H1 (cell line): Measurements from ENCODE around the gene ZNF385B. TPM values are rescaled to one million over a fixed set of nuclear protein-coding genes. Genes with fewer than 3 reads are reported as not detected.

ENCODE experiments used
- CTCF ChIA-PET: fragments of 300-600 bp; sonication (Branson Sonifier 250); formaldehyde crosslinking; loops from one replicate; lab custom pipeline; 2021; ENCODE audit not compliant: partially characterized antibody; lab: Charles Lee
- POLR2A ChIA-PET: fragments of 300-600 bp; sonication (Branson Sonifier 250); formaldehyde crosslinking; loops from one replicate; lab custom pipeline; 2021; ENCODE audit warnings: inconsistent platforms; ENCODE audit not compliant: partially characterized antibody; lab: Charles Lee
- DNase-seq, 2 experiments: peaks; one replicate each; pipeline versions ENCODE4 v3.0.0 to v3.0.0-alpha.2; 2010 to 2022; ENCODE audit warnings: low spot score in 2 of 2, low read depth in 1 of 2, mixed read lengths in 1 of 2
- FAIRE-seq: peaks from 2 replicates; lab custom pipeline; 2011; peaks lifted over from hg19 to GRCh38; lab: Jason Lieb, UNC
- H2AFZ ChIP-seq: 2 replicates; pipeline ENCODE4 v1.8.1; 2012; ENCODE audit warnings: low read length, inconsistent platforms
- H2AK5ac ChIP-seq: 2 replicates; pipeline ENCODE4 v1.6.1; 2013; ENCODE audit warnings: low read depth, low read length
- H2BK120ac ChIP-seq: replicated peaks from 2 replicates; pipeline ENCODE3; 2013; ENCODE audit warnings: low read depth, low read length, inconsistent platforms
- H2BK12ac ChIP-seq: 2 replicates; pipeline ENCODE4 v1.6.1; 2013; ENCODE audit warnings: low read depth, low read length
- H2BK15ac ChIP-seq: 2 replicates; pipeline ENCODE4 v1.6.1; 2013; ENCODE audit warnings: low read length
- H2BK20ac ChIP-seq: 2 replicates; pipeline ENCODE4 v1.6.1; 2013; ENCODE audit warnings: low read length
- H2BK5ac ChIP-seq: 2 replicates; pipeline ENCODE4 v1.6.1; 2013; ENCODE audit warnings: low read depth, low read length
- H3K14ac ChIP-seq: 2 replicates; pipeline ENCODE4 v1.6.1; 2013; ENCODE audit warnings: inconsistent platforms; ENCODE audit not compliant: insufficient read length
- H3K18ac ChIP-seq: 2 replicates; pipeline ENCODE4 v1.6.1; 2013; ENCODE audit warnings: low read length; ENCODE audit errors: extremely low read depth
- H3K23ac ChIP-seq: 2 replicates; pipeline ENCODE4 v1.6.1; 2013; ENCODE audit warnings: inconsistent platforms; ENCODE audit not compliant: insufficient read length
- H3K23me2 ChIP-seq: 2 replicates; pipeline ENCODE4 v1.6.1; 2013; ENCODE audit warnings: low read depth, low read length
- H3K27ac ChIP-seq: 2 replicates; pipeline ENCODE4 v1.6.1; 2011; ENCODE audit warnings: low read depth, low read length, inconsistent platforms
- H3K27me3 ChIP-seq, 4 experiments: replicated peaks in 1 of 4; 1 replicate in 1 of 4; 2 replicates in 3 of 4; pipeline versions ENCODE4 v1.6.1 to v1.8.1; 2011 to 2013; ENCODE audit warnings: low read length in 3 of 4, mild to moderate bottlenecking in 3 of 4, inconsistent platforms in 2 of 4, mixed read lengths in 2 of 4, moderate library complexity in 1 of 4; ENCODE audit not compliant: control insufficient read depth in 3 of 4, insufficient read depth in 3 of 4; ENCODE audit errors: extremely low read depth in 1 of 4
- H3K36me3 ChIP-seq, 4 experiments: 2 replicates each; pipeline versions ENCODE4 v1.6.1 to v1.8.1; 2011 to 2013; ENCODE audit warnings: mild to moderate bottlenecking in 4 of 4, low read length in 3 of 4, moderate library complexity in 2 of 4, control low read depth in 1 of 4, inconsistent platforms in 1 of 4; ENCODE audit not compliant: insufficient read depth in 4 of 4, control insufficient read depth in 2 of 4
- H3K4ac ChIP-seq: replicated peaks from 2 replicates; pipeline ENCODE3; 2013; ENCODE audit warnings: low read length, low read depth, mixed read lengths, inconsistent platforms; ENCODE audit not compliant: insufficient read length
- H3K4me1 ChIP-seq, 4 experiments: replicated peaks in 1 of 4; 1 replicate in 1 of 4; 2 replicates in 3 of 4; pipeline versions ENCODE4 v1.6.1 to v1.8.1; 2011 to 2013; ENCODE audit warnings: low read length in 3 of 4, inconsistent platforms in 2 of 4, mixed read lengths in 1 of 4; ENCODE audit not compliant: insufficient read depth in 4 of 4, control insufficient read depth in 3 of 4
- H3K4me2 ChIP-seq, 2 experiments: 2 replicates each; pipeline versions ENCODE4 v1.6.1 to v1.8.1; 2011 to 2013; ENCODE audit warnings: low read depth in 2 of 2, low read length in 2 of 2, control low read depth in 1 of 2, inconsistent platforms in 1 of 2, mild to moderate bottlenecking in 1 of 2; ENCODE audit not compliant: insufficient read depth in 1 of 2
- H3K4me3 ChIP-seq, 4 experiments: fragments of 200-600, 300-600 bp in 1 of 4; sonication (generic), shearing (Covaris generic), sonication (Bioruptor Twin) in 1 of 4; 2 replicates each; pipeline versions ENCODE4 v1.5.1 to v1.8.1; 2011 to 2016; ENCODE audit warnings: low read length in 4 of 4, low read depth in 3 of 4, control low read depth in 2 of 4, inconsistent platforms in 2 of 4, mild to moderate bottlenecking in 2 of 4, mixed read lengths in 1 of 4, moderate library complexity in 1 of 4; ENCODE audit not compliant: insufficient read depth in 2 of 4; ENCODE audit errors: extremely low read depth in 1 of 4
- H3K56ac ChIP-seq: replicated peaks from 2 replicates; pipeline ENCODE3; 2013; ENCODE audit warnings: low read depth, mild to moderate bottlenecking, mixed read lengths, low read length, inconsistent platforms; ENCODE audit not compliant: insufficient read length
- H3K79me1 ChIP-seq: 2 replicates; pipeline ENCODE4 v1.6.1; 2013; ENCODE audit warnings: low read depth, low read length, control low read depth
- H3K79me2 ChIP-seq, 2 experiments: 2 replicates each; pipeline versions ENCODE4 v1.6.1 to v1.8.1; 2012 to 2013; ENCODE audit warnings: low read length in 2 of 2, mild to moderate bottlenecking in 2 of 2, inconsistent platforms in 1 of 2; ENCODE audit not compliant: insufficient read depth in 2 of 2, control insufficient read depth in 1 of 2
- H3K9ac ChIP-seq, 4 experiments: replicated peaks in 1 of 4; 1 replicate in 1 of 4; 2 replicates in 3 of 4; pipeline versions ENCODE4 v1.6.1 to v1.8.1; 2011 to 2013; ENCODE audit warnings: low read depth in 3 of 4, low read length in 3 of 4, control low read depth in 2 of 4, mild to moderate bottlenecking in 2 of 4, moderate library complexity in 2 of 4, inconsistent platforms in 1 of 4; ENCODE audit errors: extremely low read depth in 1 of 4
- H3K9me3 ChIP-seq, 2 experiments: 2 replicates each; pipeline versions ENCODE4 v1.6.1 to v1.8.1; 2012 to 2013; ENCODE audit warnings: mild to moderate bottlenecking in 2 of 2, moderate library complexity in 2 of 2, control low read depth in 1 of 2, inconsistent platforms in 1 of 2, low read depth in 1 of 2, low read length in 1 of 2, mixed read lengths in 1 of 2; ENCODE audit not compliant: insufficient read depth in 2 of 2
- H4K20me1 ChIP-seq, 2 experiments: replicated peaks in 1 of 2; 2 replicates each; pipeline versions ENCODE3 to v1.8.1; 2011 to 2013; ENCODE audit warnings: inconsistent platforms in 2 of 2, low read length in 2 of 2, mild to moderate bottlenecking in 1 of 2; ENCODE audit not compliant: insufficient read depth in 2 of 2, control insufficient read depth in 1 of 2
- H4K5ac ChIP-seq: 2 replicates; pipeline ENCODE4 v1.6.1; 2013; ENCODE audit warnings: low read length, low read depth, mixed read lengths, inconsistent platforms; ENCODE audit not compliant: insufficient read length
- H4K8ac ChIP-seq: 2 replicates; pipeline ENCODE4 v1.8.0; 2013; ENCODE audit warnings: mild to moderate bottlenecking, moderate library complexity, low read length, inconsistent platforms; ENCODE audit not compliant: insufficient read depth; ENCODE audit errors: extremely low read depth
- H4K91ac ChIP-seq: replicated peaks from 2 replicates; pipeline ENCODE3; 2013; ENCODE audit warnings: low read length, mixed read lengths, inconsistent platforms; ENCODE audit not compliant: insufficient read length
- POU5F1 ChIP-seq: IDR thresholded peaks from 2 replicates; pipeline ENCODE4 v1.6.1; 2011; ENCODE audit warnings: low read depth, mild to moderate bottlenecking, low read length, moderate library complexity
- SRF ChIP-seq: IDR thresholded peaks from 2 replicates; pipeline ENCODE4 v1.6.1; 2011; ENCODE audit warnings: mild to moderate bottlenecking, low read depth, low read length, moderate library complexity
- ZNF274 ChIP-seq: IDR thresholded peaks from 2 replicates; pipeline ENCODE4 v1.7.0; 2012; ENCODE audit warnings: low read length, borderline replicate concordance; ENCODE audit errors: extremely low read depth
- WGBS, 2 experiments: shearing (Covaris generic) in 1 of 2; methylation state at CpG; one replicate each; pipeline versions ENCODE4 v1.1.6 to v1.1.7; 2013 to 2015; ENCODE audit warnings: low lambda C conversion rate in 2 of 2, mixed read lengths in 2 of 2, inconsistent platforms in 1 of 2, low coverage in 1 of 2, missing lambda C conversion rate in 1 of 2; ENCODE audit not compliant: insufficient replicate concordance in 2 of 2, insufficient coverage in 1 of 2, insufficient read length in 1 of 2; ENCODE audit errors: extremely low coverage in 1 of 2, missing lambda C conversion rate in 1 of 2; 5-methylcytosine and 5-hydroxymethylcytosine counted together
- polyA plus RNA-seq, 7 experiments: library from polyadenylated mRNA; depleted of rRNA in 3 of 7; stranded (reverse) in 5 of 7; unstranded in 2 of 7; fragments of >200 nt in 5 of 7; fragments of 200-250 nt in 2 of 7; gene quantifications; 1 replicate in 5 of 7; 2 replicates in 1 of 7; 4 replicates in 1 of 7; pipeline versions ENCODE4 v1.2.1 to v1.2.3, GENCODE V29; 2011 to 2013; ENCODE audit warnings: missing spikeins in 2 of 7, mixed read lengths in 2 of 7
- total RNA-seq: library from RNA; stranded (reverse); fragmentation: NEBNext Ultra II Directional; extraction: Animal tissue kit (Norgen Biotek cat#: 25700); gene quantifications from 2 replicates; pipeline ENCODE4 v1.2.1, GENCODE V29; 2021

Gene ZNF385B
- total and polyA plus RNA-seq, 2 of the 8 experiments (the other 6 are each of a cell fraction or from before 2014, with no cell fraction given) = 1.1 to 3.7 TPM

GRCh38 chr2:179818546-179818945, 42.9 kb downstream of the ZNF385B start:
- Histone ChIP-seq H4K20me1 (no peaks in the 10 kb centered on the region), H3K4me1 (no peaks in the 10 kb centered on the region), H3K14ac (no peak overlapping the region), H3K56ac (no peak overlapping the region), H4K91ac (no peak overlapping the region), H3K9ac (no peak overlapping the region), H3K27me3 (no peaks in the 10 kb centered on the region), H2BK5ac (no peak overlapping the region), H3K79me2 (0 out of 4 replicates have a peak, but pooled peaks cover 0 to 3% of the 10 kb centered on the region in 2 experiments), H2BK15ac (no peak overlapping the region), H3K23ac (no peak overlapping the region), H4K8ac (no peak overlapping the region), H3K18ac (no peak overlapping the region), H2BK20ac (no peak overlapping the region), H3K4ac (no peak overlapping the region), H3K23me2 (no peaks in the 10 kb centered on the region; the same call in 1 of the 2 replicates), H2AK5ac (no peak overlapping the region), H3K27ac (no peak overlapping the region), H2BK12ac (no peak overlapping the region), H3K4me3 (no peak overlapping the region), H3K4me2 (no peak overlapping the region), H4K5ac (no peak overlapping the region), H3K79me1 (no peaks in the 10 kb centered on the region), H2AFZ (no peak overlapping the region), H3K9me3 (no peaks in the 10 kb centered on the region), H2BK120ac (no peak overlapping the region), H3K36me3 (no peaks in the 10 kb centered on the region)
- POLR2A ChIA-PET = no interaction called here
- 89% methylated on average over 8 of the region's 8 CpGs; no CpG with 5 or more reads in 1 of the 2 experiments for WGBS, 2 experiments
- CTCF ChIA-PET = interaction anchor here (1.0 kb wide), 1 partner anchor 31 kb away, joined by 3 read pairs; no protein-coding TSS in a partner anchor
- DNase-seq = no peak
- no peak for FAIRE-seq
- TF ChIP-seq ZNF274 (no peak), POU5F1 (no peak), SRF (no peak)
